GM12878 (cell line): ENCODE data around the gene TECR. TPM values are rescaled to one million over a fixed set of nuclear protein-coding genes. Genes with fewer than 3 reads are reported as not detected.

Source experiments
- ATAC-seq: fragments of 200-7000 bp; cut with Tn5 transposase; 3 replicates; pipeline ENCODE4 v1.9.1; 2020; ENCODE audit warnings: mild to moderate bottlenecking, moderate library complexity
- BruUV-seq: library from RNA; stranded (reverse); fragments of 400-500 nt; replicated peaks from 2 replicates; lab custom pipeline; 2021; lab: Mats Ljungman, UMichigan
- CTCF ChIA-PET: fragments of 300-600 bp; sonication (Branson Sonifier 250); formaldehyde crosslinking; extraction: SDS; loops from one replicate; lab custom pipeline; 2021; ENCODE audit warnings: inconsistent platforms; lab: Yijun Ruan, JAX
- POLR2A ChIA-PET: fragments of 350-600 bp; formaldehyde crosslinking; extraction: SDS; loops from one replicate; lab custom pipeline; 2021; ENCODE audit warnings: inconsistent platforms; lab: Charles Lee
- RAD21 ChIA-PET: fragments of 300-600 bp; sonication (Branson Sonifier 250); formaldehyde crosslinking; loops from one replicate; lab custom pipeline; 2023; ENCODE audit warnings: antibody characterized with exemption; ENCODE audit not compliant: unreplicated experiment; lab: Charles Lee
- SMC1A ChIA-PET: fragments of 300-600 bp; sonication (Branson Sonifier 250); formaldehyde crosslinking; loops from one replicate; lab custom pipeline; 2023; ENCODE audit not compliant: unreplicated experiment, uncharacterized antibody; lab: Charles Lee
- DNase-seq: peaks from one replicate; pipeline ENCODE4 v3.0.0-alpha.2; 2011; ENCODE audit warnings: low read depth, low spot score
- FAIRE-seq: peaks from 3 replicates; lab custom pipeline; 2011; peaks lifted over from hg19 to GRCh38; lab: Jason Lieb, UNC
- H2AFZ ChIP-seq: 2 replicates; pipeline ENCODE4 v1.6.0; 2011; ENCODE audit warnings: low read depth, low read length, control low read depth; ENCODE audit not compliant: control insufficient read depth
- H3K27ac ChIP-seq: 2 replicates; pipeline ENCODE4 v1.5.1; 2011; ENCODE audit warnings: control low read depth; ENCODE audit not compliant: control insufficient read depth, insufficient read depth
- H3K27me3 ChIP-seq, 2 experiments: replicated peaks in 1 of 2; 2 replicates each; pipeline versions ENCODE4 v1.6.0 to v1.6.1; 2011; ENCODE audit warnings: low read length in 1 of 2; ENCODE audit not compliant: control insufficient read depth in 2 of 2, insufficient read depth in 2 of 2
- H3K36me3 ChIP-seq, 2 experiments: 2 replicates each; pipeline ENCODE4 v1.5.1; 2011; ENCODE audit warnings: low read length in 1 of 2; ENCODE audit not compliant: control insufficient read depth in 2 of 2, insufficient read depth in 2 of 2
- H3K4me1 ChIP-seq: 2 replicates; pipeline ENCODE4 v1.6.1; 2011; ENCODE audit warnings: mild to moderate bottlenecking, low read length, moderate library complexity, mixed read lengths; ENCODE audit not compliant: control insufficient read depth, insufficient read depth
- H3K4me2 ChIP-seq: 2 replicates; pipeline ENCODE4 v1.6.0; 2011; ENCODE audit warnings: control low read depth; ENCODE audit not compliant: control insufficient read depth, insufficient read depth
- H3K4me3 ChIP-seq: fragments of 200-600 bp; sonication (generic); 2 replicates; pipeline ENCODE4 v1.5.1; 2016
- H3K79me2 ChIP-seq: 2 replicates; pipeline ENCODE4 v1.6.0; 2011; ENCODE audit warnings: low read length; ENCODE audit not compliant: control insufficient read depth, insufficient read depth
- H3K9ac ChIP-seq: 2 replicates; pipeline ENCODE4 v1.8.0; 2011; ENCODE audit warnings: low read length, control low read depth, mixed read lengths; ENCODE audit not compliant: control insufficient read depth, insufficient read depth
- H3K9me3 ChIP-seq: replicated peaks from 3 replicates; pipeline ENCODE4 v1.5.1; 2011; ENCODE audit warnings: mild to moderate bottlenecking, low read length; ENCODE audit not compliant: control insufficient read depth, insufficient read depth
- H4K20me1 ChIP-seq: 2 replicates; pipeline ENCODE4 v1.6.0; 2011; ENCODE audit not compliant: control insufficient read depth, insufficient read depth
- BHLHE40 ChIP-seq, 2 experiments: fragments of 450-650 bp in 1 of 2; IDR thresholded peaks; 2 replicates each; pipeline ENCODE4 v1.6.1; 2011 to 2017; ENCODE audit warnings: low read depth in 2 of 2, borderline replicate concordance in 1 of 2, improper control_type of control experiment in 1 of 2, low read length in 1 of 2, mild to moderate bottlenecking in 1 of 2
- CUX1 ChIP-seq: IDR thresholded peaks from 2 replicates; pipeline ENCODE4 v1.6.1; 2012; ENCODE audit warnings: improper control_type of control experiment, low read depth, low read length; ENCODE audit not compliant: insufficient replicate concordance
- ESRRA ChIP-seq: IDR thresholded peaks from 2 replicates; pipeline ENCODE4 v1.6.1; 2012; ENCODE audit warnings: mild to moderate bottlenecking, low read length, improper control_type of control experiment
- HCFC1 ChIP-seq: fragments of 150-350 bp; IDR thresholded peaks from 2 replicates; pipeline ENCODE4 v1.6.1; 2014; ENCODE audit warnings: low read length
- MXI1 ChIP-seq: fragments of 150-350 bp; IDR thresholded peaks from 2 replicates; pipeline ENCODE4 v1.6.1; 2011; ENCODE audit warnings: low read depth, mild to moderate bottlenecking, inconsistent platforms, low read length, improper control_type of control experiment
- POLR2A ChIP-seq: IDR thresholded peaks from 2 replicates; pipeline ENCODE4 v1.6.1; 2011; ENCODE audit warnings: low read depth, mild to moderate bottlenecking, low read length
- SMARCA5 ChIP-seq: fragments of 450-650 bp; IDR thresholded peaks from 2 replicates; pipeline ENCODE4 v1.6.1; 2017; ENCODE audit warnings: mild to moderate bottlenecking
- ZBED1 ChIP-seq: IDR thresholded peaks from 2 replicates; pipeline ENCODE4 v1.6.1; 2016; ENCODE audit warnings: borderline replicate concordance
- ZBTB11 ChIP-seq: fragments of 450-650 bp; formaldehyde crosslinking; IDR thresholded peaks from 2 replicates; pipeline ENCODE4 v1.5.0; 2022; ENCODE audit warnings: mild to moderate bottlenecking, missing genetic modification characterization
- ZBTB33 ChIP-seq: fragments of 450-650 bp; IDR thresholded peaks from 2 replicates; pipeline ENCODE4 v1.6.1; 2017; ENCODE audit warnings: mild to moderate bottlenecking
- ZNF207 ChIP-seq: fragments of 450-650 bp; IDR thresholded peaks from 2 replicates; pipeline ENCODE4 v1.6.1; 2014; ENCODE audit warnings: antibody characterized with exemption, mild to moderate bottlenecking, borderline replicate concordance
- WGBS: methylation state at CpG from one replicate; pipeline ENCODE4 v1.1.6; 2016; ENCODE audit warnings: low lambda C conversion rate; ENCODE audit not compliant: insufficient replicate concordance, insufficient coverage; ENCODE audit errors: missing lambda C conversion rate; 5-methylcytosine and 5-hydroxymethylcytosine counted together
- in situ Hi-C: fragments of 300-500 bp; cut with MboI; formaldehyde crosslinking; loops from 9 replicates; pipeline ENCODE4 v1.14.3; 2018; ENCODE audit warnings: mixed read lengths
- intact Hi-C: fragments of 100-400 bp; cut with micrococcal nuclease; formaldehyde crosslinking; loops from one replicate; pipeline ENCODE4 v1.14.2; 2022; ENCODE audit not compliant: unreplicated experiment
- polyA plus RNA-seq, 11 experiments: library from polyadenylated mRNA; depleted of rRNA in 4 of 11; unstranded in 6 of 11; stranded (reverse) in 5 of 11; fragments of >200 nt; fragmentation: Nextera tagmentation in 4 of 11; fragmentation: Illumina TruSeq in 1 of 11; extraction: Ambion mirVana in 4 of 11; extraction: Trizol in 1 of 11; gene quantifications; 1 replicate in 1 of 11; 2 replicates in 10 of 11; pipeline versions ENCODE4 v1.2.1 to v1.2.3, GENCODE V29; 2011 to 2016; ENCODE audit warnings: inconsistent platforms in 2 of 11, missing spikeins in 2 of 11, low read depth in 1 of 11
- total RNA-seq, 4 experiments: library from RNA; depleted of rRNA in 3 of 4; stranded (reverse); fragments of >200 nt in 3 of 4; fragmentation: Illumina TruSeq in 1 of 4; extraction: Trizol in 1 of 4; gene quantifications; 2 replicates each; pipeline versions ENCODE4 v1.2.1 to v1.2.3, GENCODE V29; 2013 to 2021

The TECR gene
- total and polyA plus RNA-seq, 10 of the 15 experiments (the other 5 are each of a cell fraction or from before 2014, with no cell fraction given): 9.6 to 157 (median 64.2) TPM

- RAD21 ChIA-PET: interaction anchor here (0.6 to 13.6 kb wide), 8 partner anchors 16 to 453 kb away, joined by 3 to 593 read pairs (median 3); partner anchors contain the start of gene ZNF333
- Histone ChIP-seq H3K9ac (peak within 1 kb of the TSS; percentile 71), H3K79me2 (peaks cover 22% of the 10 kb centered on the region), H3K4me2 (peak within 1 kb of the TSS; percentile 66), H3K36me3 (peaks cover 0 to under 1% of the 10 kb centered on the region in 2 experiments; a peak in 2 of 4 replicates), H3K27ac (peak within 1 kb of the TSS; percentile 93), H3K4me1 (peaks cover 12% of the 10 kb centered on the region), H4K20me1 (no peaks in the 10 kb centered on the region), H3K9me3 (no peaks in the 10 kb centered on the region), H3K4me3 (peak within 1 kb of the TSS; percentile 99), H2AFZ (peak within 1 kb of the TSS; percentile 99), H3K27me3 (no peaks in the 10 kb centered on the region)
- SMC1A ChIA-PET: interaction anchor here (0.9 to 12.5 kb wide), 6 partner anchors 10 to 319 kb away, joined by 3 to 558 read pairs (median 4); partner anchors contain the start of gene ZNF333
- in situ Hi-C loops: loop anchor here (5.0 kb wide), 1 partner anchor 115 kb away; no protein-coding TSS in a partner anchor
- under 1% methylated on average over 40 of the region's 40 CpGs for WGBS
- BruUV-seq: TSS peak; percentile 83
- CTCF ChIA-PET: interaction anchor here (0.6 to 14.6 kb wide), 15 partner anchors 9 to 1479 kb away, joined by 3 to 803 read pairs (median 6); partner anchors contain the start of gene ZNF333
- POLR2A ChIA-PET: interaction anchor here (1.1 to 11.9 kb wide), 2 partner anchors 53 to 116 kb away, joined by 3 to 190 read pairs; partner anchors contain the start of genes DNAJB1 and ZNF333
- DNase-seq (peak; percentile 90), ATAC-seq (peak; percentile 96), FAIRE-seq (peak; percentile 89)
- intact Hi-C loops: loop anchor here (5.0 to 10.0 kb wide), 3 partner anchors 35 to 315 kb away; partner anchors contain the start of gene OR7A17
- peak; percentile 43; the same call in 1 of the 2 replicates for TF ChIP-seq ZBTB11 (CRISPR knock-in tag)
- peak; percentile 81 for TF ChIP-seq HCFC1
- peak; percentile 52 to 74; a peak in 3 of 4 replicates for TF ChIP-seq BHLHE40 (IDR thresholded peaks at IDR 0.05; ENCODE audit: borderline replicate concordance in 1 of 2, low read depth in 2 of 2, low read length in 1 of 2)
- TF ChIP-seq CUX1: no peak
- peak; percentile 89; the same call in 1 of the 2 replicates for TF ChIP-seq ZNF207
- TF ChIP-seq MXI1: peak; percentile 47; the same call in 1 of the 2 replicates
- peak; percentile 95 for TF ChIP-seq POLR2A
- TF ChIP-seq ZBED1: no peak
- TF ChIP-seq SMARCA5: peak; percentile 75; the same call in 1 of the 2 replicates
- peak; percentile 32; the same call in 1 of the 2 replicates for TF ChIP-seq ESRRA
- no peak for TF ChIP-seq ZBTB33
Observed at GRCh38 chr19:14571695-14572490, 42.5 kb downstream of the TECR start, which contains the start of gene NDUFB7. Gene NDUFB7, minus strand, starts transcription at chr19:14572066. Its CDS starts 66 bp downstream, at chr19:14572000.
